HG02571 (cell line): ENCODE measurements around the gene SANBR.
"Not testable (repeated sequence)": the region's sequence is repeated elsewhere in the genome, so short reads cannot be mapped to it uniquely, and the experiment has no call there.

ENCODE experiments used
- ATAC-seq: cut with Tn5 transposase; IDR thresholded peaks from one replicate; pipeline ENCODE4 v1.9.1; 2021; ENCODE audit warnings: mild to moderate bottlenecking, moderate library complexity; ENCODE audit not compliant: unreplicated experiment

SANBR gene

DNA sequence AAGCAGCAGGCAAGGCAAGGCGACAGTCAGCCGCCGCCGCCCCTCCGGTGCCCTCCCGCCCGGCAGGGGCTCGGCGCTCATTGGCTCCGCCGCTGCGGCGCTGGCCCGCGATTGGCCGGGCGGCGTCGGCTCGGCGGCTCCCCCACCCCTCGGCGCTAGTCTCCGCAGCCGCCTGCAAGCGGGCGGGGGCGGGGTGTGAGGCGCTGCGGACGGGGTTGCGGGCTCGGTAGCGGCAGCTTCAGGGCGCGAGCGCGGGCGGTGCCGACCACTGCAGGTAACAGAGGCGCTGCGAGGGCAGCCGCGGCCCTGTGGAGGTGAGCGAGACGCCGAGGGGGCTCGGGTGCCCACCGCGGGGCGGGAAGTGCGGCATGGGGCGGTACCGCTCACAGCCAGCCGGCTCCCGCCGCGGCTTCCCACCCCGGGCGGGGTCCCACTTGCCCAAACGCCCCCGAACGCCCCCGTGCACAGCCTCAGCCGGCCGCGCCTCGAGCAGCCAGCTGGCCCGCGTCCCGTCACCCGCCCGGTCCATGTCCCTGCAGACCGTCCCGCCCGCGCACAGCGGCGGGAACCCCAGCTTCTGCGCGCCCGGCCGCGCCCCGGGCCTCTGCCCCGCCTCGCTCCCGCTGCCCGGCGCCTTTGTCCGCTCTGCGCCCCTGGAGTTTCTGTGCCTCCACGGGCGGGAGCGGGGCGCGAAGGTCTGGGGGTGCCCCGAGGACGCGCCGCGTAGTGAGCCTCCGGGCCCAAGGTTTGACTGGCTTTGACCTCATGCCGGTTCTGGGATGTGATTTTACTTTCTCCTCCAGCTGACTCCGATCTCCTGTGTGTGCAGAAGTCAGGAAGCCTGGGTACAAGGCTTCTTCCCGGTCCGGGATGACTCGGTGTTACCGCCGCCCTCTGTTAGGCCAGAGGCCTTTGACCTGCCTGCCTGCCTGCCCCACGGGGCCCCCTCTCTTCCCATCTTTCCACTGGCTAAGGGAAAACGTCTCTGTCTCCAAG is at the start of gene SANBR:
SANBR (plus strand) TSS at position 158 of the 996 bp plus-strand sequence. CDS start 4,480 bp downstream, outside the sequence.
- peak; percentile 98 for ATAC-seq

DNA sequence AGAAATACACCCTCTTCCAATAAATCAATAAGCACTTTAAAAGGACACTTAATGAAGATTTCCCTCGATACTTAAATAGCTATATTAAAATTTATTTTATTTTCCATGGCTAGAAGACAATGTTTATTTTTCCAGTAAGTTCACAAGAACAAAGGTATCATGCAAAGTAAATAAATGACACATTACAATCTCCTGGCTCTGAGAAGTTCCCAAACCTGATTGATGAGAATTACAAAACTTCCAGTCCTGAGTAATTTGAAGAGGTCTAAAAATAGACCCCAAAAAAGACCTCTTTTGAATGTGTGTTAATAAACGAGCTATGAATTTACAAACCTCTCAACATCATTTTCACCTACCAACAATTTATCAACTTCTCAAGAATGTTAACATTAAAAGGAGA is 49.7 kb upstream of the SANBR start:
- ATAC-seq: no peak

DNA sequence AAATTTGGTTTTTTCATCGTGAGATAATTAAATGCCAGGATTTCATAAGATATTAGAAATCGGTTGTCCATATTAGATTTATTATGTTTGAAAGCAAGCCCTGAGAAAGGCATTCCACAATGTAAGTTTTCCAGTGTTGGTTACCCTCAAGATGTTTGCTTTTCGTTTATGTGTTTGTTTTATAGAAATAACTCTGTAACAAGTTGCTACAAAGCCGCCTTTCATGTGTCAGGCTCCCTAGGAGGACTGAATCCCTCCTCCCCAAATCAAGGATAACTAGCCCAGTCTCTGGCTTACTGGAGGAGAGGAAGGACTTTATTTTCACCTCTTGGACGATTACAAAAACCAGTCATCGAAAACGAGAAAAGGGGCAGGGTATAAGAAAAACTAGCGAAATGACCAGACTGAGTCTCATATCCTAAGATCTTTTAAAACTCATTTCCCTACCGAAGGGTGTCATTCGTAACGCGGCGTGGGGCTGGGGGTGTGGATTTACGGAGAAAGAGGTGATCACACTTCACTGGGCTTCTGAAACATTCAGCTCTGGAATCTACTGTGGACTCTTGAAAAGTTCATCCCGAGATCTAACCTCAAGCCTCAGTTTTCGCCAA is 49.2 kb upstream of the SANBR start:
- peak; percentile 13 for ATAC-seq

DNA sequence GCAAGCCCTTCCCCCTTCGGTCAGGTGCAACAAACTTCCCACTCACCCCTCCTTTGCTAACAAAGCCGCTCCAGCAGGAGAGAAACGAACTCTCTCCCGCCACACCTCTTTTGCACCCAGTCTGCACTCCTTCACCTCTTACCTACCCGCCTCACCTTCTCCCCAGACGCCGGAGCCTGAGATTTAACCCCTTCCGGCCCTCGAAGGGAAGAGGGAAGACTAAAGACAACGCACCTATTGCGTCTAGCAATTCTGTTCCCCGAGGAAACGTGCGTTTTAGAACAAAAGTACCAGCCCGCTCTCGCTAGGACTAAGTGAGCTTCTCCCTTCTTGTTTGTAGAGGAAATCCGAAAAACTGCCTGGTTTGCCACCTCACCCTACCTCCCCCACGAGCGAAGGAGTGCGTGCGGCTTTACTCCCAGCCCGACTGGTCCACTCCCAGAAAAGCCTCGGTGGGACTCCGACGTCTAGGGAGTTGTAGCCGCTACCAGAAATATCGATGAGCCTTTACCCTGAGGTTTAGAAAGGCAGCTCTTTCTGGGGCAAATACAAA is 48.6 kb upstream of the SANBR start:
- peak; percentile 58 for ATAC-seq

DNA sequence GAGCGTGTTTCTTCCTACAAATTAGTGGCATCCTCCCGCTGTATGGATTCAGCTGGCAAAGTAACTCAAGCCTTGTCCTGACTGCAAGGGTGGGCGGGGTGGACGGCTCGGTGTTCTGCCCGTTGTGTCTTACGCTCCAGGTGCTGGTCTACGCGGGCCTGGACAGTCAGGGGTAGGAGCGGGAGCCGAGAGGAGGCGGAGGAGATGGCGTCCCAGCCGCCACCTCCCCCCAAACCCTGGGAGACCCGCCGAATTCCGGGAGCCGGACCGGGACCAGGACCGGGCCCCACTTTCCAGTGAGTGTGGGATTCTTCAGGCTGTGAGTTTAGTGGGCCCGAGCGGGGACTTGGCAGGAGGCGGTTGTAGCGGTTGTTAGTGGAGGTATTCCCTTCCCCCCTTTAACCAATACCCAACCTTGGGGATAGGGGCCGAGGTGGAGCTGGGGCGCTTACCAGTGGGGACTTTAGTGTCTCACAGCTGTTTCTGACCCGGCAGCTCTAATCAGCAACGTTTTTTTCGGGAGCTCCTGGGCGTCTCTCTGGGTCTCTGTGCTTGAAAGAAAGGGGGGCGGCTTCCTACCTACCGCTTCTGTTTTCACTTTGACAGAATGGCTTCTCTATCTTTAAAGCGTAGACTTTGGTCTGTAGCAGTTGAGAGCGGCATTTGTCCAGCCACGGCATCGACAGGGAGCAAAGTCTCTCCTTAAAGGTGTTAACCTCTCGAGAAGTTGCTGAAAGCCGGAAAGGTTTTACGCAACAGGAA is 47.9 kb upstream of the SANBR start, which contains the start of the genes PEX13 and PUS10:
PEX13 (plus strand) TSS at position 165 of the 762 bp plus-strand sequence; CDS start at position 205, 40 bp downstream.
PUS10 (minus strand) TSS at position 700 of the 762 bp plus-strand sequence. CDS start 6,365 bp downstream, outside the sequence.
- peak; percentile 83 for ATAC-seq

DNA sequence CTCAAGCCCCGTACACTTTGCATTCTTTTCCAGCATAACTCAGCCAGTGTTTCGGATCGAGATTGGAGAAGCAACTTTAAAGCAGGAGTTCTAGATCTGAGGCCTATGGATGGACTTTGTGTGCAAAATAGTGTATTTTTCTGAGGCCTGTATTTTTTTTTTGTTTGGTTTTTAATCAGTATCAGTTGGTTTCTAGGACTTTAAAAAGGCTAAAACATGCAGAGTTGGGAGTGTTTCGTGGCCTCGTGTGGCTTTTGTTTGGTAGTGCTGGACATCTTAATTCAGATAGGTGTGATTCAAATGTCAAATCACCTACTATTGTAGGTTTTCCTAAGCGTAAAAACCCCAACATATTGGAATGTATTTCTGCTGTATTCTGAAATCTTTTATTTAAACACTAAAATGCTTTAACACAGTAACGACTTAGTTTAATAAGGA is 47.3 kb upstream of the SANBR start:
- ATAC-seq: no peak

DNA sequence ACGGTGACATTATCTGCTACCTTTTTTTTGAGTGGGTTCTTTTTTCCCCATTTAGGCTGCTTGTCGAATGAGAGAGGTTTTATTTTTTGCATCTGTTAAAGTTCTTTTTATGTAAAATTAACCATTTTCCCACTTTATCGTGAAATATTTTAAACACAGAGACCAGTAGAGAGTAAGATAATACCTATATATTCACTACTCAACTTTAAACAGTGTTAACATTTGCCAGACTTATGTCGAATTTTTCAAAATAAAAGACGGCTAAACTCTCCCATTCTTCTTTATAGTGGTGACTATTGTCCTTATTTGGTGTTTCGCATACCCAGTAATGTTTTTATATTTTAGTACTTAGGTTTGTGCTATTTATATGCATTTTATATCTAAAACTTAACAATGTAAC is 46.9 kb upstream of the SANBR start:
- no peak for ATAC-seq

DNA sequence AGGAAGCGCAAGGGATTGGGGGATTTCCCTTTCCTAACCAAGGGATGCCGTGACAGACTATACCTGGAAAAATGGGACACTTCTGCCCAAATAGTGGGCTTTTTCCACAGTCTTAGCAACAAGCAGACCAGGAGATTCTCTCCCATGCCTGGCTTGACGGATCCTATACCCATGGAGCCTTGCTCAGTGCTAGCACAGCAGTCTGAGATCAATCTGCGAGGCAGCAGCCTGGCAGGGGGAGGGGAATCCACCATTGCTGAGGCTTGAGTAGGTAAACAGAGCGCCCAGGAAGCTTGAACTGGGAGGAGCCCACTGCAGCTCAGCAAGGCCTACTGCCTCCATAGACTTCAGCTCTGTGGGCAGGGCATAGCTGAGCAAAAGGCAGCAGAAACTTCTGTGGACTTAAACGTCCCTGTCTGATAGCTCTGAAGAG is 44.4 kb upstream of the SANBR start:
- no peak for ATAC-seq

DNA sequence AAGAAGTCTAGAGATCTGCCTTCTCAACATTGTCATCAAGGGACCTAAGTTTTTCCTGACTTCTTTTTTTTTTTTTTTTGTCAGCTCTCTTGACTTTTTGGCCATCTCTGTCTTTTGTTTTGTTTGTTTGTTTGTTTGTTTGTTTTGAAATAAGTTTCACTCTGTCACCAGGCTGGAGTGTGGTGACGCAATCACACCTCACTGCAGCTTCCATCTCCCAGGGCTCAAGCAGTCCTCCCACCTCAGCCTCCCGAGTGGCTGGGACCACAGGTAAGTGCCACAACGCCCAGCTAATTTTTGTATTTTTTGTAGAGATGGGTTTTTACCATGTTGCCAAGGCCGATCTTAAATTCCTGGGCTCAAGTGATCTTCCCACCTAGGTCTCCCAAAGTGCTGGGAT is 42.0 kb upstream of the SANBR start:
- ATAC-seq: no peak

DNA sequence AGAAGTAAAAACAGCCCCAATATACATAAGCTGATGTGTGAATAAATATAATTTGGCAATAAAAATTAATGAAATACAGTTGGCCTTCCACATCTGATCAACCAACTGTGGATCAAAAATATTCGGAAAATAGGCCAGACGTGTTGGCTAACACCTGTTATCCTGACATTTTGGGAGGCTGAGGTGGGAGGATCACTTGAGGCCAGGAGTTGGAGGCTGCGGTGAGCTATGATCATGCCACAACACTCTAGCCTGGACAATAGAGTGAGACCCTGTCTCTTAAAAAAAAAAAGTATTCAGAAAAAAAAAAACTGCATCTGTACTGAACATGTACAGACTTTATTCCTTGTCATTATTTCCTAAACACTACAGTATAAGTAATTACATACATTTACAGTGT is 36.1 kb upstream of the SANBR start:
- ATAC-seq: no peak

DNA sequence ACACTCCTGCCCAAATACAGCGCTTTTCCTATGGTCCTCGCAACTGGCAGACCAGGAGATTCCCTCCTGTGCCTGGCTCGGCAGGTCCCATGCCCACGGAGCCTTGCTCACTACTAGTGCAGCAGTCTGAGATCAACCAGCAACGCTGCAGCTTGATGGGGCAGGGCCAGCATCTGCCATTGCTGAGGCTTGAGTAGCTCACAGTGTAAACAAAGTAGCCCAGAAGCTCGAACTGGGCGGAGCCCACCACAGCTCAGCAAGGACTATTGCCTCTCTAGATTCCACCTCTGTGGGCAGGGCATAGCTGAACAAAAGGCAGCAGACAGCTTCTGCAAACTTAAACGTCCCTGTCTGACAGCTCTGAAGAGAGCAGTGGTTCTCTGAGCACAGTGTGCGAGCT is 31.1 kb upstream of the SANBR start:
- ATAC-seq: not testable (repeated sequence)

DNA sequence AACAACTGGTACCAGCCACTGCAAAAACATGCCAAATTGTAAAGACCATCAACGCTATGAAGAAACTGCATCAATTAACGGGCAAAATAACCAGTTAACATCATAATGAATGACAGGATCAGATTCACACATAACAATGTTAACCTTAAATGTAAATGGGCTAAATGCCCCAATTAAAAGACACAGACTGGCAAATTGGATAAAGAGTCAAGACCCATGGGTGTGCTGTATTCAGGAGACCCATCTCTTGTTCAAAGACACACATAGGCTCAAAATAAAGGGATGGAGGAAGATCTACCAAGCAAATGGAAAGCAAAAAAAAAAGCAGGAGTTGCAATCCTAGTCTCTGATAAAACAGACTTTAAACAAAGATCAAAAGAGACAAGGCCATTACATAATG is 29.0 kb upstream of the SANBR start:
- ATAC-seq: not testable (repeated sequence)

DNA sequence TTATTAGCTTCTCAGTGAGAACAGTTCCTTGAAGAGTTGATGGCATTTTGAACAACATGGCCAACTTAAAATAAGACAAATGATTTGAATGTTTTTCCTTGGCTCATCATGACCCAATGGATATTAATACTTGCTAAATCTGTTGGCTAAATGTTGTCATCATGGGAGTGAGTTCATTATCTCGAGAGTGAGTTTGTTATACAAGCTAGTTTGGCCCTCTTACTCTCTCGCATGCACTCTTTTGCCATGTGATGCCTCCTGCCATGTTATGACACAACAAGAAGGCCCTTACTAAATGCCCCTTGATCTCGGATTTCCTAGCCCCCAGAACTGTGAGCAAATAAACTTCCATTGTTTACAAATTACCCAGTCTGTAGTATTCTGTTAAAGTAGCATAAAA is 22.9 kb upstream of the SANBR start:
- ATAC-seq: no peak

DNA sequence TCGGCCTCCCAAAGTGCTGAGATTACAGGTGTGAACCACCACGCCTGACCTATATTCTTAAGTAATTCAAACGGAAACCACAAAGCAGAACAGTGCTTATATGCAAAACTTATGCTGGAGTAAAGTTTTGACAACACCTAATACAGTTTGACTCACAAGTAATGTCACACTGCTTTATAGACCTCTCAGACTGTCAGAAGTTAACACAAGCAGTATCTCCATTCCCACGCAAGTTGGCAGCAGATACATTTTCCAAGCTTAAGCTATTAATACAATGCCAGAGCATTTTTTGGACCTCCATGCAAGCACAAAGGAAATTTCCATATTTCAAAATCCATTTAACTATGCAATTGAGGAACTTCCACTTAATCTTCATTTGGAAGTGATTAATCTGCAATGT is 21.0 kb upstream of the SANBR start:
- ATAC-seq: no peak

DNA sequence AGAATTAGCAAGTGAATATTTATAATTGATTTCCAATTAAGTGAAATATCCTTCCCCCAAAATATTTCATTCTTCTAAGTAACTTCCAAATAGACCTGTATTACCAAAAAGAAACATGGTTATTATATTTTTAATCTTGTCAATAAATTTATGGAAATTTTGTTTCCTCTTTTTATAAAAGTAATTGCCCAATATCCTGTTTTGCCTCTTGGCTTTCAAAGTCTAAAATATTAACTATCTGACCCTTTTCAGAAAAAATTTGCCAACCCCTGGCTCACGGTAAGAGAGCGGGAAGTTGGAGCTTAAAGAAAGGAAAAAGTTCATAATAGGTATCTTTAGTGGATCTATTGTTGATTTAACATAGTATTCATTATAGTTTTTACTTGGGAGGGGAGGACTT is 20.4 kb upstream of the SANBR start:
- ATAC-seq: no peak

DNA sequence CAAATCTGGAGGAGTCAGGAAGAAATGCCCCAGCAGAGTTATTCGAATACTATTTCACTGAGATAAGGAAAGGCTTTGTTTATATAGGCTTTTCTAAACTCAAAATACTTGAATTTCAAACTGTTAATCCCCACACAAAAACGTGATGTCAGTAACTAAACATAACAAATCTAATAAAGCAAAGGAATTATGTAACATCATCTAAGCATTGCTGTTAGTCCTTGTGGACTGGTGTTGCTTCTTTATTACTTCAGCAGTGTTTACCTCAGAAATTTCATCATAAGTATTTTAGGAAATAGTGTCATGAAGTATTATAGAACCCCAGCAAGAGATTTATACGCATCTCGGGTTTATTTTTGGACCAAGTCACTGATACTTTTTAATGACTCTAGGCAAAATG is 19.7 kb upstream of the SANBR start:
- no peak for ATAC-seq

DNA sequence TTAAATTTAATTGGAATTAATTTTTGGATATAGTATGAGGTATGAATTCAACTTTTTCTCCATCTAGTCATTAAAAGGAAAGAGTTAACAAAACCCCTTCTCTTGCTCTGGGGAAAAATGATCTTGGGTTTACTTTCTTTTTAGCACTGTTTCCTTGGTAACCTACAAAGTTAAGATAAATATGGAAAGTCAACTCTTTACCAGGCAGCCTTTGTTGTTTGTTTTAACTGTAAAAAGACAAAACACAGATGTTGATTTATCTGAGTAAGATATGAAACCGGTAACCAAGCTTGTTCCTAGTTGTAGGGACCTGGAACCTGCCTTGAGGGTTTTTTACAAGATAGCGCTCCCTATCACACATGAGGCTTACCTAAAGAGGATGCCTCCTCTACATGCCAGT is 10.1 kb upstream of the SANBR start:
- no peak for ATAC-seq

DNA sequence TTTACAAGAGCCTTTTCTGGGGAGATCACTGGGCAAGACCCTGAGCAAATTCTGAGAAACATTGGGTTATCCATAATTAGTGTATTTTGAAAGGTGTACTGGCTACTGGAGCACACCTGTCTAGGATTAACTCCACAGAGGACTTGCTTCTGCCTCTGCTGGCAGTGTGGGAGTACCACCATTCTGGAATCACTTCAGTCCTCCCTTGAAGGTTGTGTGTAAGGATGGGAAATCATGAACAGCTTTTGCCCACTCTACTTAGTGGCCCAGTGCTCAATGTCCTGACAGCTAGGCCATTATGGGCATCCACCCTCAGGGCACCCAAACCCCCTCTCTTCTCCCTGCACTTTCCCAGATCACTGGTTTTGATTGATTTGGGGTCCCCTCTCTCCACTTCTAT is 8.1 kb upstream of the SANBR start:
- no peak for ATAC-seq

DNA sequence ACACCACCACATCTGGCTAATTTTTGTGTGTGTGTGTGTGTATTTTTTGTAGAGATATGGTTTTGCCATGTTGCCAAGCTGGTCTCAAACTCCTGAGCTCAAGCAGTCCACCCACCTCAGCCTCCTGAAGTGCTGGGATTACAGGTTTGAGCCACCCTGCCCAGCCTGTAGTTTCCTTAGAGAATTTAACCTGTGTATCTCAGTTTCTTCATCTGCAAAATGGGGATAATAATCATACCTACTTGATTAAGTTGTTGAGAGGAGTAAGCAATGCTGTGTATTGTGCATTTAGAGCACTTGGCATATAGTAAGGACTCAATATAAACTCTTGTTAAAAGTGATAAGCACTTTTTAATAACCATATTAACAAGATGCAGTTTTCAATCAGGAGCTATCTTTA is 6.3 kb upstream of the SANBR start:
- no peak for ATAC-seq

DNA sequence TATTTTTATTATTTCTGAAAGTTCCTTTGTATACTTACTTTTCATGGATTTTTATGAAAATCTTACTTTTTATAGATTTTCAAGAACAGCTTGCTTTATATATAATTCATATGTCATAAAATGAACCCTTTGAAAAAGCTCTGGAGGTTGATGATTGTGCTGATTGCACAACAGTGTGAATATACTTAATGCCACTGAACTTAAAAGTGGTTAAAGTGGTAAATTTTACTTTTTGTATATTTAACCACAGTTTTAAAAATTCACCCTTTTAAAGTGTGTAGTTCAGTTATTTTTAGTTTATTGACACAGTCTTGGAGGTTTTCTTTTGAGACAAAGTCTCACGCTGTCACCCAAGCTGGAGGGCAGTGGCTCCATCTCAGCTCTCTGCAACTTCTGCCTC is 8.4 kb downstream of the SANBR start:
- no peak for ATAC-seq

DNA sequence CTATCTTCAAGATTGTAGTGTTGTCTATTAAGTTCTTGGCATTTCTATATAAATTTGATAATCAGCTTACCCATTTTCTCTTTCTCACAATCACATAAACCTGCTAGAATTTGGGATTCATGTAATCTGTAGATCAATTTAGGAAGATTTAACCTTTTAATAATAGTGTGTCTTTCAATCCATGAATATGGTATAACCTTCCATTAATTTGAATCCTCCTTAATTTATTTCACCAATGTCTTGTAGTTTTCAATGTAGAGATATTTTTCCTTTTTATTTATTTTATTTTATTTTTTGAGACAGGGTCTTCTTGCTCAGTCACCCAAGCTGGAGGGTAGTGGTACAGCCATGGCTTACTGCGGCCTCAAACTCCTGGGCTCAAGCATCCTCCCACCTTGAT is 20.2 kb downstream of the SANBR start:
- ATAC-seq: no peak
